HG02973 (cell line): ENCODE data around the gene LEMD3.

Source experiments
- ATAC-seq: cut with Tn5 transposase; IDR thresholded peaks from one replicate; pipeline ENCODE4 v1.9.1; 2021; ENCODE audit warnings: moderate library complexity; ENCODE audit not compliant: unreplicated experiment

LEMD3 gene

DNA sequence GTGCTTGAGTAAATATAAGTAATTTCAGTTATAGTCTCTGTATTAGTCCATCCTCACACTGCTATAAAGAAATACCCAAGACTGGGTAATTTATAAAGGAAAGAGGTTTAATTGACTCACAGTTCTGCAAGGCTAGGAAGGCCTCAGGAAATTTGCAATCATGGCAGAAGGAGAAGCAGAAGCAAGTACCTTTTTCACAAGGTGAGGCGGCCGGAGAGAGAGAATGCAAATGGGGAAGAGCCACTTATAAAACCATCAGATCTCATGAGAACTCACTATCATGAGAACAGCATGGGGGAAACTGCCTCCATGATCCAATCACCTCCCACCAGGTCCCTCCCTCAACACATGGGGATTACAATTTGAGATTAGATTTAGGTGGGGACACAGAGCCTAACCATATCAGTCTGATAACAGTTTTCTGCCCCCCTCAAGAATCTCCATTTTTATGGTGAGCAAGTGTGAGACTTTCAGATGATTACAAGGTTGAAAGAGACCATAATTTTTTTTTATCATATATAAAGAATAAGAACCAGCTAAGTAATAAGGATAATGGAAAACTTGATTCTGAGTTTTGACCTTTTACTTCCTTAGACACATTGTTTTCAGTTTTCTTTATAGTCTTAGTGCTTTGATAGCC is 35.6 kb downstream of the LEMD3 start:
- ATAC-seq: no peak

DNA sequence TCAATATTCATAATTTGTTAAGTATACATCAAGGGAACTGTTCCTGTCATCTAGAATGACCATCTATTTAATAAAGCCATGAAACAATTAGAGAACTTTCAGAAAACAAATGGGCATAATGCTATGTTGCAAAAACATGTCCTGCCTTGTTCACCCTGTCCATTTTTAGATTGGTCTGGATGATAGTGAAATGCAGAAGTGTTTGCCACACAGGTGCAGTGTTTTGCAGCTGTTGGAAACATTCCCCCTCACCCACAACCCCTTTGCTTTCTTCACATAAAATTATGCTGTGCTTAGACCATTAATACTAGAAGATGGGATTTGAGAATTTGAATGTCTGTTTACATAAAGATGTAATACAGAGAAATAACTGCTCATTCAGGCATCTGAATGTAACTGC is 36.5 kb downstream of the LEMD3 start:
- ATAC-seq: no peak

GRCh38 chr12:65208125-65208524 is 38.7 kb downstream of the LEMD3 start:
- no peak for ATAC-seq

DNA sequence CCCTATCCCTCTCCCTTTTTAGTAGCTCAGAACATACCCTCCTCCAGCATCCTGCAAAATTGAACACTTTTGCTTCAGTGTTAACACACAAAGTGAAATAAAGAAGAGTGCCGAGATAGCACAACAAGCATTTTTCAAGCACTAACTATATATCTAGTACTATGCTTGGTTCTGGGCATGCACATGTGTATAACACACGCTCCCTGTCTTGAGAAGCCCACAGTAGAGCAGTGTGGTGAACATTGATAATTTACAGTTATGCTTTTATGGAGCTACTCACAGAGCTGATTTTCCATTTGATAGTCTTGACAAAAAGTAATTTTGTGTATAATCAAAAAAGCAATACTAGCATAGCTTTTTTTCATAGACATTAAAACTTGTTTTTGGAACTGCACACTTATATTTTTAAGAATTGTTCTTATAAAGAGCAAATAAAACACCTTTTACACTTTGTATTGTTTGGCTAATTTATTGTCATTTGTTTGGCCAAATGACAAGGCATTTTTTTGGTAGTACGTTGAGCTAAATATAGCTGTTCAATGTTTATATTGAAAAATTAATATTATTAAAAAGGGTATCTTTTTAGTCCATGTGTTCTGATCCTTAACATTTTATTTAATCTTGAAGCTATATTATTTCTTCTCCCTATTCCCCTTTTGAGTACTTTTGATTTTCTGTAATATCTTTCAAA is 39.7 kb downstream of the LEMD3 start:
- no peak for ATAC-seq

GRCh38 chr12:65209655-65210043 is 40.3 kb downstream of the LEMD3 start:
- ATAC-seq: peak; percentile 76

DNA sequence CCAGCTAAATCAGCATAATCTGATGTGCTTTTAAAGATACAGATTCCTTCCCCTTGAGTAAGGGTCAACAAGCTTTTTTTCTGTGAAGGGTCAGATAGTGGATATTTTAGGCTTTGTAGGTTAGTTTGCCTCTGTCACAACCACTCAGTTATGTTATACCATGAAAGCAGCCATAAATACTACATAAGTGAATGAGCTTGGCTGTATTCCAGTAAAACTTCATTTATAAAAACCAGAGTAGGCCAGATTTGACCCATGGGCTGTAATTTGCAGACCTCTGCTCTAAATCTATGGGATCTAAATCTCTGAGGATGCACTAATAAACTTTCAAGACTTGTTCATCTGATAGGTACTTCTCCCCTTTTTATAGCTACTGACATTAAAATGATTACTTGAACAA is 47.7 kb downstream of the LEMD3 start:
- ATAC-seq: no peak

GRCh38 chr12:65220761-65221160 is 51.4 kb downstream of the LEMD3 start:
- ATAC-seq: no peak

- ATAC-seq: no peak
These were observed 60.1 kb downstream of the LEMD3 start for GRCh38 chr12:65229441-65229840.

GRCh38 chr12:65232476-65233077 is 63.2 kb downstream of the LEMD3 start:
- no peak for ATAC-seq

DNA sequence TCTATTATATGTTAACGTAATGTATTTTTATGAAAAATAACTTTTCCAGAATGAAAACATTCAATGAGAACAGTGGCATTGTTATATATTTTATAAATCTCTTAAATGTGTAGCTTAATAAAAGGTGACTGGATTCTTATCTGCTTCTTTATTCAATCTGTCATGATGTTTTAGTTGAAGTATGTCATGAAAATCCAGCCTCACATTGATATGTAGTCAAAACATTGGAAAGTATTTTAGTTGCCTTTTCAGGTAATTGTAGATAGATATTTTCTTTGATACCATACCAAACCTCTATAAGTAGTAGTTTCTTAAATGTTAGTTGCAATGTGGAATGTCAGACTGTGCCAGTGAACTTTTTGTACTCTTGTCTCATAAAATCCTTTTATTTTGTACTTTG is 67.8 kb downstream of the LEMD3 start:
- no peak for ATAC-seq

DNA sequence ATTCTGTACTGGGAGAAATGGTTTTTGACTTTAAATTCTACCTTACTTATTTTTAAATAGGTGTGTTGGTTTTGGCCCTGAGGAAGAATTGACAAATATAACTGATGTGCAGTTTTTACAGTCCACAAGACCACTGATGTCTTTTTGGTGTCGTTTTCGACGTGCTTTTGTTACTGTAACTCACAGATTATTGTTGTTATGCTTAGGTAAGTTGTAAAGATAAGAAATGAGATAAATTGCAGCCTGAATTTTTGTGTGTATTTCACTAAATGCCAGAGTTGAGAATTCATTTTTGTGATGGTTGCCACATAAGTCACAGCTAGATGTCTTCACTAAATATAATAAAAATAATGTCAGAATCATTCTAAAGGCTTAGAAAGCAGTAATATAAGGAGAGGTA is 69.2 kb downstream of the LEMD3 start:
- no peak for ATAC-seq

DNA sequence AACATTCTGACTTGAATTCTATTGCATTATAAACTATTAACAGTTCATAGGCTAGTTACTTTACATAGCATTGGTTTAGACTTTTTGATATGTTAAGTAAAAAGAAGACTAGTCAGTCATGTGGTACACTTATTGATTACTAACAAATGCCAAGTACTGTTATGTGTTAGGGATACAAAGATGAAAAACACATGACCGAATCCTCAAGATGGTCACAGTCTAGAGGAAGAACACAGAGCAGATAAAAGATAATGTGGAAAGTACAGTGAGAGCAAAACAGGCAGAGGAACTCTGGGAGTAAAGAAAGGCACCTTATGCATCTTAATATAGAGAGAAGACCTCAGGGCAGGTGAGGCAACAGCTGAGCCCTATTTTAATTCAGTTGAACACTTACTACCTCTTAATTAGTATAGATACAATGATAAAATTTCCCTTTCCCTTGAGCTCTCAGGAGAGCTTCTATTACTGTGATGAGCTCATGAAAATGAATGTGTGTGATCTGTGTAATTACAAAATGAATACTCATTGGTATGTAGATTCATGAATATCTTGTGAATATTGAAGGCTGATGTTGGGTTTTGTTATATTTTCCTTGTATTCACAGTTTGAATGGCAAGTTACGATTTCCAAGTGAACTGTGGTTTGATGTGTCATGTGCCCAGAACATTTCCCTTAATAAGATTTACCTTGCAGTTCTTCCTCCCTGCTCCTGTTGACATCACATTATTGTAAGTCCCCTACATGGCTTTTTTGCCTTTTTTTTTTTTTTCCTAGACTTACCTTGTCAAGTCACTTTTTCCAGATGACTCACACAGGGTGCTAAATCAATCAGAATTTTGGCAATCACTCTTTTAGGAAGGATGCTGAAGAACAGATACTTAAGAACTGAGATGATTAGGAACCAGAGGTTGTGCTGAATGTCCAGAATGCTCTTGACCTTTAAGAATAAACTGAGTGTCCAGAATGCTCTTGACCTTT is 79.6 kb downstream of the LEMD3 start:
- ATAC-seq: no peak

GRCh38 chr12:65252515-65252914 is 83.1 kb downstream of the LEMD3 start:
- no peak for ATAC-seq

DNA sequence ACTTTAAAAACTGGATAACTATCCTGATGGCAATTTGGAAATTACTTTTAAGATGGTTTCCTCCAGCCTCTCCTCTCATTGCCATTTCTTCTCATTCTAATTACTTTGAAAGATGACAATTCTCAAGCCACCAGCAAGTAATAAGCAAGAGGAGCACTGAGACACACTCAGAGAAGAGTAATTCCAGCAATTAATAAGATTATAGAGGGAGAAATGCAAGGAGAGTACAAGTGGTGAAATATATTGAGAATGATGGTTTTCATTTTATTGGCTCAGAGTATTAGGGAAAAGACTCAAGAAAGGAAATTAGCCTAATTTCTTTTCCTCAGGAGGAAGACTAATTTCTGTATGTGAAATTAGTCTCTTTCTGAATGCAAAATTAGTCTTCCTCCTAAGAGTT is 88.6 kb downstream of the LEMD3 start:
- no peak for ATAC-seq

- no peak for ATAC-seq
These were observed 90.1 kb downstream of the LEMD3 start for GRCh38 chr12:65259501-65259900.

DNA sequence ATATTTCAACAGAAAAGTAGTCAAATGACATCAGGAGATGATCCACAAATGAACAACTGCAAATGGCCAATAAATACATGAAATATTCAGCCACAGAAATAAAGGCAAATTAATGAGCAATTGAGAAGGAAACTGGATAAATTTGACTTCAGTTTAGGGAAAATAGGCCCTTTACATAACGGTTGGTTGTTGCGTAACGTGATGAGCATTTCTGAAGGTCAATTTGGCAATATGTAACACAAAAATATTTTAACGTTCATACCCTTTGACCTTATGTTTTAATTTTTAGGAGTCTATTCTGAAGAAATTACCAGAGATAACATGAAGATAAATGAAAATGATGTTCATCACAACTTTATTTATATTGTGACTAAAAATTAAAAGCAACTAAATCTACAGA is 94.4 kb downstream of the LEMD3 start:
- no peak for ATAC-seq

DNA sequence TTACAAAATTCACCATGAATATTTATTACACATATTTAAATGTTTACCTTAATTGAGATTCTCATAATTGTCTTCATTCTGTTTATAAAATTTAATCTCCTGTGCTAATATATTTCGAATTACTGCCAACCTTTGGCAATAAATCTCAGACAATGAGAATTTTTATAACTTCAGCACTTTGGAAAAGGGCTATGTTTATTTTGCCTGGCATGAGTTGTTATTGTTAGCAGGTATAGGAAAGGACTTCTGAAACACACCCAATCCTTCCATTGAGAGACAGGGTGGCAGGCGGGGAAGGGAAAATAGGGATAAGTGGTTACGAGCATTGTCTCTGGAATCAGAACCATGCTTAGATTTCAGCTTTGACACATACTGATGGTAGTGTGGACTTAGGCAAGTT is 97.0 kb downstream of the LEMD3 start:
- ATAC-seq: no peak

- ATAC-seq: no peak
These were observed 100.2 kb downstream of the LEMD3 start for GRCh38 chr12:65269603-65270002.

DNA sequence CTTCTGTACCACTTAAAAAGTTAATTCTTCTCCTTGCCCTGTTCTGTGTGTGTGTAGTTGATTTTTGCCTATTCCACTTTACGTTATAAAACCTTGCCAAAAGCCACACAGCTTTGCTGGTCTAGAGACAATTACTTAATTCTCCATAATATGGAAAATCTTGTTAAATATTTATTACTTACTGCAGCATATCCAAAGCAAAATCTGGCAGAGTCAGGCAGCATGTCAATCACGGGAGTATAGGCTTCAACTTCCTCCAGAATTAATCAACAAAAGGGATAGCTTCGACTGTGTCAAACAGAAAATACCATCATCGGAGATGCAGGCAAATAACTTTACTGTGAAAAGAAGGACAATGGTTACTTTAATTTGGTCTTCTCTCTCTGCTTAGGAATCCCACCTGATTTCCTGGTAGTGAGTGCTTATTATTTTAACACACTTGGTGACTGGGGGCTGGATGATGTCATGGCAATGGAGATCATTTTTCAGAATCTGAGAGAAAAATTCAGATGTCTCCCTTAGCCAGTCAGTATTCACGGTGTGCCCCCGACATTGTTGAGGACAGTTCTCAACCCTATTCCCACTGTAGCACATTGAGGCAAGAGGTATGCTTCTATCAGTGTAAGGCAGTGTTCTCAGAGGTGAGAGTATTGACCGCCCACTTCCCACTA is 105.4 kb downstream of the LEMD3 start:
- no peak for ATAC-seq

DNA sequence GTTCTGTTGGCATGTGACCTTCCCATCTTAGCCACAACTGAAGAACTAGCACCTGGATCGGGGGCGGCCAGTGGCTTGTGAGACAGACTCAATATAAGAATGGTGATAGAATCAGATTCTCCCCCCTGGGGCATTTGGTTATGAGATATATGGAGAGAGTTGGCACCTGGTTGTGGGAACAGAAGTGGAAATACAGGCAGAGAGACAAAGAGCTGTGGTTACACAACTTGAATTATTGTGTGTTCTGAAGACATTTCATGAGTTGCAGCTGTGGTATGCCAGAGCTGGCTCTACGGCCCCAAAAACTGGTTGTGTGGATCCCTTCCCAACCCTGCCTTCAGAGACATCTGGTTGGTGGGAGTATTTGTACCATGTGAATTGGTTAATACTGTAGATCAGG is 106.2 kb downstream of the LEMD3 start:
- ATAC-seq: no peak
